GM12801 (cell line): ENCODE results near the gene SPPL3.

Experiments
- TF ChIP-seq, protein P1 (sequence below): IDR thresholded peaks from one replicate; pipeline ENCODE4 v1.5.1; 2011; ENCODE audit warnings: control low read depth; ENCODE audit not compliant: insufficient read length; ENCODE audit errors: extremely low read depth

The SPPL3 gene

GRCh38 chr12:120725659-120726509, 178.3 kb downstream of the SPPL3 start, which contains the start of gene ACADS:
Gene ACADS, plus strand, starts transcription at chr12:120725826. Its CDS starts 60 bp downstream, at chr12:120725886.
- TF ChIP-seq, protein P1, sequence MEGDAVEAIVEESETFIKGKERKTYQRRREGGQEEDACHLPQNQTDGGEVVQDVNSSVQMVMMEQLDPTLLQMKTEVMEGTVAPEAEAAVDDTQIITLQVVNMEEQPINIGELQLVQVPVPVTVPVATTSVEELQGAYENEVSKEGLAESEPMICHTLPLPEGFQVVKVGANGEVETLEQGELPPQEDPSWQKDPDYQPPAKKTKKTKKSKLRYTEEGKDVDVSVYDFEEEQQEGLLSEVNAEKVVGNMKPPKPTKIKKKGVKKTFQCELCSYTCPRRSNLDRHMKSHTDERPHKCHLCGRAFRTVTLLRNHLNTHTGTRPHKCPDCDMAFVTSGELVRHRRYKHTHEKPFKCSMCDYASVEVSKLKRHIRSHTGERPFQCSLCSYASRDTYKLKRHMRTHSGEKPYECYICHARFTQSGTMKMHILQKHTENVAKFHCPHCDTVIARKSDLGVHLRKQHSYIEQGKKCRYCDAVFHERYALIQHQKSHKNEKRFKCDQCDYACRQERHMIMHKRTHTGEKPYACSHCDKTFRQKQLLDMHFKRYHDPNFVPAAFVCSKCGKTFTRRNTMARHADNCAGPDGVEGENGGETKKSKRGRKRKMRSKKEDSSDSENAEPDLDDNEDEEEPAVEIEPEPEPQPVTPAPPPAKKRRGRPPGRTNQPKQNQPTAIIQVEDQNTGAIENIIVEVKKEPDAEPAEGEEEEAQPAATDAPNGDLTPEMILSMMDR = no peak

DNA sequence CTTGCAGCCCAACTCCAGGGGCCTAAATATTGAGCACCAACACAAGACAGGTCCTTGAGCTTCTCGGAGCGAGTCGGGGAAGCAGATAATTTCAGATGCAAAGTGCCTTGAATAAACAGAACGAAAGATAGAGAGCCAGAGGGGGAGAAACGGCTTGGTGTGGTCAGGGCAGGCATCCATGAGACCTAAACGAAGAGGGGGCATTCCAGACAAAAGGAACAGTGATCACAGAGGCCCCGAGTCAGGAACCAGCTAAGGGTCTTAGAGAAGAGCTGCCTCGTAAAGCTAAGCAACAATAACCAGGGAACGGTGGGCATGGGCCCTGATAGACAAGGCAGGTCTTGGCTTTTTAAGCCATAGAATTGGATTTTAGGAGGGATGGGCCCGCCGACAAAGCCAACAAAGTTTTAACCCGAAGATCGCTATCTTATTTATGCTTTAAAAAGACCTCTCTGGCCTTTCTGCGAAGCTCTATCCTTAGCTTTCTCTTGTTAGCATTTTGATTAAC, 179.0 kb downstream of the SPPL3 start:
- TF ChIP-seq, protein P1 = no peak

- TF ChIP-seq, protein P1 = no peak
These were observed 179.4 kb downstream of the SPPL3 start for GRCh38 chr12:120724720-120725119.

- TF ChIP-seq, protein P1 = no peak
These were observed 181.4 kb downstream of the SPPL3 start for GRCh38 chr12:120722784-120723183.

DNA sequence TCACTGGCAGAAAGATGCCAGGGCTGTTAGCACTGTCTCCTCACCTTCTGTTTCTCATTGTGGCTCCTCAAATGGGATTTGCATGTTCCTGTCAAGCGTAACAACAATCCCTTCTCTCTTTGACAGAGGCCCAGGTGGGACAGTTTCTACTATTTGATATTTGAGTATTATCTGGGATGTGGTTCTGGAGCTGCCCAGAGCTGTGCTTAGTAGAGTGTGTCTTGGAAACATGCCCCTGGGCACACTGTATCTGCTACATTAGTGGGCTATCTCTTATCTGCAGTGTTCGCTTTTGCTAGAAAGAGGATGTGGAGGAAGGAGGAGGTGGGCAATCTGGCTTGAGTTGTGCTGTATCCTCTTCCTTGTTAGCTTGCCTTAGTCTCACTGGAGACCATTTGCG, 182.3 kb downstream of the SPPL3 start:
- TF ChIP-seq, protein P1 = no peak

GRCh38 chr12:120720987-120721801, 183.0 kb downstream of the SPPL3 start:
- TF ChIP-seq, protein P1 = no peak
